B cell (primary cell): ENCODE results near the gene TMEM132A.

Experiments used
- CTCF ChIP-seq: fragments of 200-600 bp; IDR thresholded peaks from one replicate; pipeline ENCODE4 v1.8.0; 2022; ENCODE audit warnings: antibody characterized with exemption, mild to moderate bottlenecking
- EZH2 ChIP-seq: IDR thresholded peaks from 2 replicates; pipeline ENCODE4 v1.6.1; 2012; ENCODE audit warnings: borderline replicate concordance, low read depth, mild to moderate bottlenecking, moderate library complexity, low read length; ENCODE audit not compliant: insufficient read depth, poor library complexity, severe bottlenecking

- TF ChIP-seq CTCF (no peak), EZH2 (no peak)
Observed at GRCh38 chr11:60939855-60940254, 15.6 kb downstream of the TMEM132A start.
